GM12873 (cell line): ENCODE measurements around the gene PPP2R1A.

Source experiments
- CTCF ChIP-seq: IDR thresholded peaks from 2 replicates; pipeline ENCODE4 v1.5.1; 2012; ENCODE audit warnings: low read depth, mild to moderate bottlenecking, moderate library complexity, low read length, control low read depth; ENCODE audit not compliant: insufficient read depth; ENCODE audit errors: missing control alignments

PPP2R1A gene

GRCh38 chr19:52258426-52258825 is 68.6 kb downstream of the PPP2R1A start:
- no peak for TF ChIP-seq CTCF

GRCh38 chr19:52269338-52270261 is 79.7 kb downstream of the PPP2R1A start, which contains the start of gene ZNF766:
Gene ZNF766, plus strand, starts transcription at chr19:52269587. Its CDS starts 27 bp downstream, at chr19:52269614.
- TF ChIP-seq CTCF = no peak

GRCh38 chr19:52270266-52270885 is 80.5 kb downstream of the PPP2R1A start:
- no peak for TF ChIP-seq CTCF

- TF ChIP-seq CTCF = no peak
Observed at GRCh38 chr19:52273301-52273700, 83.4 kb downstream of the PPP2R1A start.

- no peak for TF ChIP-seq CTCF
Observed at GRCh38 chr19:52274191-52274590, 84.3 kb downstream of the PPP2R1A start.

- TF ChIP-seq CTCF = no peak
Observed at GRCh38 chr19:52275988-52276387, 86.1 kb downstream of the PPP2R1A start.

GRCh38 chr19:52277471-52277870 is 87.6 kb downstream of the PPP2R1A start:
- TF ChIP-seq CTCF = no peak
